Naive B cell (primary cell): Measurements from ENCODE around the gene TOM1L2. TPM values are rescaled to one million over a fixed set of nuclear protein-coding genes. Genes with fewer than 3 reads are reported as not detected.

Experiments used
- ATAC-seq, 2 donors: fragments of 150-1000 bp; cut with Tn5 transposase; 2 replicates each; pipeline ENCODE4 v1.10.0; 2021; ENCODE audit warnings: low read depth in 2 of 2, mild to moderate bottlenecking in 2 of 2, moderate library complexity in 2 of 2
- DNase-seq: peaks from one replicate; pipeline ENCODE4 v3.0.0; 2022
- H3K27ac Mint-ChIP-seq, 6 donors: one replicate each; pipeline ENCODE4 v1.8.0; 2020 to 2022; ENCODE audit warnings: mild to moderate bottlenecking in 6 of 6, mixed read lengths in 6 of 6, moderate library complexity in 5 of 6, inconsistent platforms in 2 of 6
- H3K27me3 Mint-ChIP-seq, 3 donors: one replicate each; pipeline ENCODE4 v1.8.0; 2021 to 2022; ENCODE audit warnings: mixed read lengths in 3 of 3, mild to moderate bottlenecking in 1 of 3
- H3K36me3 Mint-ChIP-seq, 2 donors: one replicate each; pipeline ENCODE4 v1.8.0; 2020 to 2022; ENCODE audit warnings: mixed read lengths in 2 of 2, inconsistent platforms in 1 of 2, mild to moderate bottlenecking in 1 of 2
- H3K4me1 Mint-ChIP-seq, 3 donors: one replicate each; pipeline ENCODE4 v1.8.0; 2020 to 2022; ENCODE audit warnings: mixed read lengths in 3 of 3, inconsistent platforms in 1 of 3, mild to moderate bottlenecking in 1 of 3, moderate library complexity in 1 of 3
- H3K4me3 Mint-ChIP-seq, 8 donors: one replicate each; pipeline ENCODE4 v1.8.0; 2020 to 2022; ENCODE audit warnings: mild to moderate bottlenecking in 8 of 8, mixed read lengths in 8 of 8, moderate library complexity in 8 of 8, inconsistent platforms in 2 of 8
- H3K9me3 Mint-ChIP-seq, 7 donors: one replicate each; pipeline ENCODE4 v1.8.0; 2020 to 2022; ENCODE audit warnings: mixed read lengths in 7 of 7, mild to moderate bottlenecking in 5 of 7, inconsistent platforms in 2 of 7, moderate library complexity in 1 of 7
- polyA plus RNA-seq, 6 donors: library from polyadenylated mRNA; unstranded; fragments of 300-500 nt; fragmentation: Illumina TruSeq; gene quantifications; one replicate each; pipeline ENCODE4 v1.2.3, GENCODE V29; 2021; ENCODE audit warnings: low read depth in 6 of 6

The TOM1L2 gene
- polyA plus RNA-seq, 6 donors from 2014 or later = 2.5 to 7.0 (median 3.0) TPM

DNA sequence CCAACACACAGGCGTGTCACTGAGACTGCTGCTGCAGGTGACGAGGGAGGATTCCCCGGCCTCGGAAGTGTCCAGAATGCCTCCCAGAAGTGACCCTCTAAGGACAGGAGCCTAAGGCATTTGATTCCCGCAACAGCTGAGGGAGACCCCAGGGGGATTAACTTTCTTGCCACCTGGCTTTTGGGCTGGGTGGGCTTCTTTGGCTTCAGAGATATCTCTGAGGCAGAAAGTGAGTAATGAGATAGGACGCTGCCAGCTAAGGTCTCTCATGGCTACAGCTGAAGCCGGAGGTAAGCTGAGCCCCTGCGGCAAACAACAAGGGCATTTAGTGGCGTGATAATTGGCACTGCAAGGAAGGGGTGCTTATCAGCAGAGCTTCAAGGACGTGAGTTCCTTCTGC, 17.4 kb upstream of the TOM1L2 start:
- no peak for ATAC-seq

DNA sequence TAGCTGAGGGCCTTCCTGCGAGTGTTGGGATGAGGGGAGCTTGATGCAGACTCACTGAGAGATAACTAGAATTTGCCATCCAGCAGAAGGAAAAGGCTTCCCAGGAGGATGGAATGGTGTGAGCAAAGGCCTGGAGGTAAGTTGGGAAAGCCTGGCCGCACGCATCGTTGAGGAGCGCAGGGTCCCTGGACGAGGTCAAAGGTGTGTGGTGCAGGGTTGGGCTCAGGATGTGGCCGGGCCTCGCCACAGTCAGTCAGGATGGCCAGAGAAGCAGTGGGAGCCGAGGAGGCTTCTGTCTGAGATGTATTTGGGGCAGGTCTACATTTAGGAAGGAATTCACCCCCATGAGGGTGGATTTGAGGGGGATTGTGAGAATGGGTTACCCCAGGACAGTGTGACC, 16.9 kb upstream of the TOM1L2 start:
- Mint-ChIP-seq H3K36me3 (no peaks in the 10 kb centered on the region), H3K4me3 (no peak overlapping the region), H3K27me3 (no peaks in the 10 kb centered on the region), H3K9me3 (no peaks in the 10 kb centered on the region), H3K4me1 (no peaks in the 10 kb centered on the region), H3K27ac (no peak overlapping the region)
- ATAC-seq (no peak), DNase-seq (no peak)

More for the DNA sequence above, 17.4 kb upstream of the TOM1L2 start:
- Mint-ChIP-seq H3K9me3 (no peaks in the 10 kb centered on the region), H3K27me3 (no peaks in the 10 kb centered on the region), H3K4me3 (no peak overlapping the region), H3K27ac (no peak overlapping the region), H3K4me1 (no peaks in the 10 kb centered on the region), H3K36me3 (no peaks in the 10 kb centered on the region)
- no peak for DNase-seq

DNA sequence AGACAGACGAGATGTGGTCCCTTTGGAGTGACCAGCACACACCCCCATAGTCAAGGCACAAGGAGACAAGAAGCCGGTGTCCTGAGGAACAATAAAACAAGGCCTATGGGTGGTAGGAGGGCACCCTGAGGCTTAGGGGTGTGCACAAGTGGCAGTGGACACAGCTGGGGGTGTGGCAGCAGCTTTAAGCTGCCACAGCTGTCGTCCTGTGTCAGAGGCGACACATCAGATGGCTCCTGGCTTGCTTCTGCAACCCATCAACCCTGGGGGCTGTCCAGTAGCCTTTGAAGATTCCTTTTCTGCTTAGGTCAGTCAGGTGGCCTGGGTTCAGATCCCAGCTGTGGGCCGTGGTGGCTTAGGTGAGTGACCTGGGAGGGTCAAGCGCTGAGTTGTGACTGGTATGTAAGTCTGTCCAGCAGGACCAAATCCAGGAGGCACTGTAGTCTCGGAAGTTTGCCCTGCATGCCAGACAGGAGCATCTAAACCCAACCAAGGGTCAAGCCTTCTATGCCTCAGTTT, 16.3 kb upstream of the TOM1L2 start:
- Mint-ChIP-seq H3K27me3 (no peaks in the 10 kb centered on the region), H3K4me1 (no peaks in the 10 kb centered on the region), H3K36me3 (no peaks in the 10 kb centered on the region), H3K27ac (no peak overlapping the region), H3K9me3 (no peaks in the 10 kb centered on the region), H3K4me3 (no peak overlapping the region)
- no peak for DNase-seq
- no peak for ATAC-seq

DNA sequence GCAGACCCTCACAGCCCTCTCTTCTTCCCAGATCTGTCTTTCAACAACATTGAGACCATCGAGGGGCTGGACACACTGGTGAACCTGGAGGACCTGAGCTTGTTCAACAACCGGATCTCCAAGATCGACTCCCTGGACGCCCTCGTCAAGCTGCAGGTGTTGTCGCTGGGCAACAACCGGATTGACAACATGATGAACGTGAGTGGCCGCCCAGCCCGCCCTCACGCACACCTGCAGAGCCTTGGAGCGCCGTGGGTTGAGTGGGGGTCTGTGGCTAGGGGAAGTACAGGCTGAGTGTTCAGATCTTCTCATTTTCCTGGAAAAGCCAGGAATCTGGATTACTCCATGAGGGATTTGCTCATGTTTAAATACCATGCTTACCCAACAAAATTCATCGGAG, 15.7 kb upstream of the TOM1L2 start:
- H3K27ac Mint-ChIP-seq = no peak overlapping the region
- no peak overlapping the region for H3K4me3 Mint-ChIP-seq
- DNase-seq (no peak), ATAC-seq (no peak)
- no peaks in the 10 kb centered on the region for H3K27me3 Mint-ChIP-seq
- no peaks in the 10 kb centered on the region for H3K9me3 Mint-ChIP-seq
- H3K36me3 Mint-ChIP-seq = no peaks in the 10 kb centered on the region
- H3K4me1 Mint-ChIP-seq = no peaks in the 10 kb centered on the region

DNA sequence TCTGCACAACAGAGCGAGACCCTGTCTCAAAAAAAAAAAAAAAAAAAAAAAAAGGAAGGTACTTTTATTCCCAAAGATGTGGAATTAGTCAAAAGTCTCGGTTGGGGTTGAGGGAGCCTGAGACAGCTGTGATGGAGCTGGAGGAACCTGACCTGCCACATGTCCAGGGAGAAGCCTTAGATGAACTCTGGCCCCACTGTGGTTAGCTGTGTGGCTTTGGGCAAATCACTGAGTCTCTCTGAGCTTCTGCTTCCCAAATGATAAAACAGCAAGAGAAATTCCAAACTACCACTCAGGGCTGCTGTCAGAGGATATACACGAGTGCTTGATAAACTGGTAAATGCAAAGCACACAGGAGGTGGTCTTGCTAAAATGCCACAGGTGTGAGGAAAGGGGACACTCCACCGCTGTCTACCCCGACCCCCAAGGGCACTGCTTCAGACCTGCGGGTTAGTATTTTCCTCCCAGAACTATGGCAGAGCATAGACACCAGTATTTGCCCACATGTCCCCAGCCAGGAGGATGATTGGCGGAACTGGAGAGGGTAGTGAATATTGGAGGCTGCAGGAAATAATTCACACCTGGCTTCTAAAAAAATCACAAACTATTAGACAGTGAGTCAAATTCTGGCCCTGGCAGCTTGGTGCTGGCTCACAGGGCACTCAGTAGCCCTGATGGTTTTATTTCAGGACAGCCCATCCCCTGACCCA, 15.1 kb upstream of the TOM1L2 start:
- Mint-ChIP-seq H3K9me3 (no peaks in the 10 kb centered on the region), H3K36me3 (no peaks in the 10 kb centered on the region), H3K27me3 (no peaks in the 10 kb centered on the region), H3K4me3 (no peak overlapping the region), H3K27ac (no peak overlapping the region), H3K4me1 (no peaks in the 10 kb centered on the region)
- no peak for DNase-seq
- no peak for ATAC-seq

GRCh38 chr17:17985555-17985954, 13.4 kb upstream of the TOM1L2 start:
- Mint-ChIP-seq H3K36me3 (no peaks in the 10 kb centered on the region), H3K4me1 (no peaks in the 10 kb centered on the region), H3K27me3 (no peaks in the 10 kb centered on the region), H3K9me3 (no peaks in the 10 kb centered on the region), H3K4me3 (no peak overlapping the region), H3K27ac (no peak overlapping the region)
- DNase-seq = no peak
- no peak for ATAC-seq

DNA sequence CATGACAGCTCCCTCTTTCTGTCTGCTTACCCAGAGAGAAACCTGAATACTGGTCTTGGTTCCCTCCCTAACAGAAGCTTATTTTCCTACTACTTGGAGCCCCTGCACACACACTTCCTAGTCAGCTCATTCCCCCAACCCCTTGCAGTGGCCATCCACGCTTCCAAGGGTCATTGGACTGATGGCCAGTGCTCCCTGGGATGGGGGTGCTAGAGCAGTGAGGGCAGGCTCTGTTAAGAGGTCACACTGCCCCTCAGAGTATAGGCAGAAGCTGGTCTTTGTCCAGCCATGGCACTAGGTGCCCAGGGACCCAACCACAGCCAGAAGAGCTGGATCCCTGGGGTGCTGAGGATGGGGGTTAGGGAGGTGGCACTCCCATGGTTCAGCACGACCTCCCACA, 13.0 kb upstream of the TOM1L2 start:
- H3K36me3 Mint-ChIP-seq = no peaks in the 10 kb centered on the region
- no peak overlapping the region for H3K27ac Mint-ChIP-seq
- no peaks in the 10 kb centered on the region for H3K9me3 Mint-ChIP-seq
- H3K4me1 Mint-ChIP-seq = no peaks in the 10 kb centered on the region
- H3K27me3 Mint-ChIP-seq = no peaks in the 10 kb centered on the region
- no peak overlapping the region for H3K4me3 Mint-ChIP-seq
- DNase-seq (no peak), ATAC-seq (no peak)

- ATAC-seq (no peak), DNase-seq (no peak)
- Mint-ChIP-seq H3K36me3 (no peaks in the 10 kb centered on the region), H3K9me3 (no peaks in the 10 kb centered on the region), H3K4me3 (no peak overlapping the region), H3K27me3 (no peaks in the 10 kb centered on the region), H3K4me1 (peaks cover 3 to 5% (median 4%) of the 10 kb centered on the region in 3 donors), H3K27ac (no peak overlapping the region)
These were observed 11.6 kb upstream of the TOM1L2 start for GRCh38 chr17:17983776-17984175.

DNA sequence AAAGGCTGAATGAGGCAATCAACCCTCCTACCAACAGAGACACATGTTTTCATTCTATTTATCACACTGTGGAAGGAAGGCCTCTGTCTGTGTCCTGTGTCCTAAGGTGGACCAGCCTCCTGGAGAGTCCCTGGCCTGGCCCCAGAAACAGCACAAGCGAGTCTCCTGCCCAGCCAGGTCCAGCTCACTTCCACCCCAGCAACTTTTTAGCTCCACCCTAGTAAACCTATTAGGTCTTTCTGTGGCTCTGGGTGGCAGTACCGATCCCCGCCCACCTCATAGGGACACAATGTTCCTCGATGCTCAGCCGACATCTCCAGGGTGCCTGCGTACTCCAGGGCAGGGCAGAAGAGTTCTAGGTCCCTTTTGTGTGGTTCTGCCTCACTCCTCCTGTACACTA, 11.2 kb upstream of the TOM1L2 start:
- H3K4me1 Mint-ChIP-seq = peaks cover 5 to 7% (median 6%) of the 10 kb centered on the region in 3 donors
- no peaks in the 10 kb centered on the region for H3K36me3 Mint-ChIP-seq
- no peaks in the 10 kb centered on the region for H3K27me3 Mint-ChIP-seq
- H3K9me3 Mint-ChIP-seq = no peaks in the 10 kb centered on the region
- ATAC-seq = no peak
- no peak overlapping the region for H3K4me3 Mint-ChIP-seq
- H3K27ac Mint-ChIP-seq = no peak overlapping the region
- no peak for DNase-seq

- no peak for ATAC-seq
- H3K27ac Mint-ChIP-seq = no peak overlapping the region
- no peak for DNase-seq
- H3K9me3 Mint-ChIP-seq = no peaks in the 10 kb centered on the region
- peaks cover 7 to 10% (median 9%) of the 10 kb centered on the region in 3 donors for H3K4me1 Mint-ChIP-seq
- no peaks in the 10 kb centered on the region for H3K36me3 Mint-ChIP-seq
- no peaks in the 10 kb centered on the region for H3K27me3 Mint-ChIP-seq
- no peak overlapping the region for H3K4me3 Mint-ChIP-seq
These were observed 10.6 kb upstream of the TOM1L2 start for GRCh38 chr17:17982801-17983200.

DNA sequence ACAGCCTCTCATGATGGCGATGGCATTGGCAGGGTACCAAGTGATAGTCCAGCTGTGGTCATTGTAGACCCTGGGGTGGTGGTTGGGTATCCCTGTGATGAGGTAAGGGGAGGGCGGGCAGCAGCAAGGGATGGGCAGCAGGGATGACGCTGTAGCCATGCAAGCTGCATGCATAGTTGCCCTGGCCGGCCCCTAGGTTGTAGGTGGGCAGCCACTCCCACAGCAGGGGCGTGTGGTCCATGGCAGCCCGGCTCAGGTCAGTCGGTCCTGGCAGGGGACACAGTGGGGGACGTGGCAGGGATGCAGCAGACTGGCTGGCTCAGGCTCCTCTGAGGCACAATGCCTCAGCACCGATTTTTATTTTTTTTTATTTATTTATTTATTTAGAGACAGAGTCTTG, 9.1 kb upstream of the TOM1L2 start:
- Mint-ChIP-seq H3K27ac (no peak overlapping the region), H3K4me1 (peaks cover 7 to 10% (median 9%) of the 10 kb centered on the region in 3 donors), H3K27me3 (no peaks in the 10 kb centered on the region), H3K36me3 (no peaks in the 10 kb centered on the region), H3K9me3 (no peaks in the 10 kb centered on the region), H3K4me3 (no peak overlapping the region)
- no peak for ATAC-seq
- DNase-seq = no peak

DNA sequence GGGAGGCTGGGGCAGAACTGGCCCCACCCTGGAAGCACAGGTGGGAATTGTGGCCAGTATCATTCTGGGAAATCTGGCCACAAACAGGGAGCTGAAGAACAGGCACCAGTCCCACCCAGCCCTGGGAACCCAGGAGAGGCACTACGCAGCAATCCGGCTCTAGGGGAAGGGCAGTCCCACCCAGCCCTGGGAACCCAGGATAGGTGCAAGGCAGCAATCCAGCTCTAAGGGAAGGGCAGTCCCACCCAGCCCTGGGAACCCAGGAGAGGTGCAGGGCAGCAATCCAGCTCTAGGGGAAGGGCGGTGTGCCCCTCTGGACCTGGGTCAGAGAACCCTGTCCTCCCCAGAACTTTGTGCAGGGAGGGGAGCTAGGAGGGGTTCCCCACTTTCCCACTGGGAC, 7.6 kb upstream of the TOM1L2 start:
- no peak overlapping the region for H3K4me3 Mint-ChIP-seq
- peaks cover 0 to 5% (median 0%) of the 10 kb centered on the region in 3 donors for H3K27me3 Mint-ChIP-seq
- H3K27ac Mint-ChIP-seq = no peak overlapping the region
- H3K9me3 Mint-ChIP-seq = no peaks in the 10 kb centered on the region
- ATAC-seq (no peak), DNase-seq (no peak)
- no peaks in the 10 kb centered on the region for H3K36me3 Mint-ChIP-seq
- peaks cover 7 to 10% (median 9%) of the 10 kb centered on the region in 3 donors for H3K4me1 Mint-ChIP-seq

GRCh38 chr17:17978481-17979424, 6.6 kb upstream of the TOM1L2 start:
- H3K9me3 Mint-ChIP-seq = no peaks in the 10 kb centered on the region
- peaks cover 7 to 11% (median 10%) of the 10 kb centered on the region in 3 donors for H3K4me1 Mint-ChIP-seq
- peaks cover 0 to 5% (median 0%) of the 10 kb centered on the region in 3 donors for H3K27me3 Mint-ChIP-seq
- peak overlapping the region in 3 of 6 donors; percentile 35 to 76 (median 72) for H3K27ac Mint-ChIP-seq
- H3K4me3 Mint-ChIP-seq = no peak overlapping the region
- no peaks in the 10 kb centered on the region for H3K36me3 Mint-ChIP-seq
- peak in 1 of 2 donors; percentile 21 for ATAC-seq
- DNase-seq = no peak
